Measurements from ENCODE around the gene LZTS2.

LZTS2 gene

GRCh38 chr10:101014966-101015581, 15.5 kb downstream of the LZTS2 start:
- DNase-seq (ENCODE audit: low read depth) = no peak

GRCh38 chr10:101015582-101015973, 16.0 kb downstream of the LZTS2 start:
- DNase-seq (ENCODE audit: low read depth) = no peak

- DNase-seq (ENCODE audit: low read depth) = no peak
Measured at GRCh38 chr10:101016814-101017213, 17.2 kb downstream of the LZTS2 start.

DNA sequence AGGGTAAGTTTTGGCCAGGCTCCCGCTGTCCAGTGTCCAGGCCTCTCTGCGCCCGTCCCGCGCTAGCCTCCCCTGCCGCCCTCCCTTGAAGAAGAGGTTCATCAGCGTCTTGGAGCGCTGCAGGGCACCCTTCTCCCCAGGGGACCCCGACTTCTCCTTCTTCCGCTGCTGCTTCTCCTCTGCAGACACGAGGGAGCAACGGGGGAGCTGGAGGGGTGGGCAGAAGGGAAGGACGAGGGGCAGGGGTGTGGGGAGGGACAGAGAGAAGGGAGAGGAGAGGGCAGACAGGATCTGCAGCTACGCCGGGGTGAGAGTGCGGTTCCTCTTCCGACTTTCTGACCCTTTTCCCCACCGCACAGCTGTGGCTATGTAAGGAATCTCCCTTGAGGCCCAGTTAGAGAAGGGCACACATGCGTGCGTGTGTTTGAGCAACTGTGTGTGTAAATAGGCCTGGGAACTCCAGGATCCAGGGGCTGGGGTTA, 18.6 kb downstream of the LZTS2 start:
- DNase-seq (ENCODE audit: low read depth) = no peak

DNA sequence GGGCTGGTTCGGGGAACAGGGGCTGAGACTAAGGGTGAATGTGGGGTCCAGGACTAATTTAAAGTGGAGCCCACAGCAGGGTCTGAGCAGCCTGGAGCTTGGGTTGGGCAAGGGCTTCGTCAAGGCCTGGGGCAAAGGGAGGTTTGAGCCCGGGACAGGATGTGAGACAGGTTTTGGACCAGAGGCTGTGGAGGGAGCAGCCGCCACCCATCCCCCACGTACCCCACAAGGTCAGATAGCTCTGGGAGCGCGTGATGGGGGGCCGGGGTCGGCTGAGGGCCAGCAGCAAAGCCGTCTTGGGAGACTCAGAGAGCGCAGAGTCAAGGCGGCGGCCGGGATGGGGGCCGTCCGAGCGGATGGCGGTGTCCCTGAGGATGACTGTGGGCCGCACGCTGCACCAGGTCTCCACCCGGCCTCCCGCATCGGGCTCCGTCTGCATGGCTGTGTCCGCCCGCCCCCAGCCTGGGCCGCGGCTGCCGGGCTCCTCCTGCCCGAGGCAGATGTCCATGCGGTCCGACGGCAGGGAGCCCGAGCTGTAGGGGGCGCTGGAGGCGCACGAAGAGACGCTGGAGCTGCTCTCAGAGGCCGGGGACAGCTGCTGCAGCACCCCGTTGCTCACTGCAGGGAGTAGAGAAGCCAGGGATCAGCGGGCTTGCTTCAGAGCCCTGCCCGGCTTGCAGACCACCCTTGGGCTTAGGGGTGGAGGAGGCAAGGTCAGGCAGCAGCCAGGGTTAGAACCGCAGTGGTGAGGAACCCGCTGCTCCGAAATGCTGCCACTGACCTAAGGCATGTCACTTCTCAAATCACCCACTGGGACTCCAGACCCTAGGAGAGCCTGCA, 19.2 kb downstream of the LZTS2 start:
- peak; percentile 30 for DNase-seq (ENCODE audit: low read depth)

GRCh38 chr10:101019440-101019703, 19.8 kb downstream of the LZTS2 start:
- DNase-seq (ENCODE audit: low read depth) = no peak

- DNase-seq (ENCODE audit: low read depth) = no peak
Measured at GRCh38 chr10:101020427-101021075, 20.9 kb downstream of the LZTS2 start.

- no peak for DNase-seq (ENCODE audit: low read depth)
Measured at GRCh38 chr10:101021239-101021638, 21.6 kb downstream of the LZTS2 start.

- no peak for DNase-seq (ENCODE audit: low read depth)
Measured at GRCh38 chr10:101021692-101022251, 22.2 kb downstream of the LZTS2 start.

DNA sequence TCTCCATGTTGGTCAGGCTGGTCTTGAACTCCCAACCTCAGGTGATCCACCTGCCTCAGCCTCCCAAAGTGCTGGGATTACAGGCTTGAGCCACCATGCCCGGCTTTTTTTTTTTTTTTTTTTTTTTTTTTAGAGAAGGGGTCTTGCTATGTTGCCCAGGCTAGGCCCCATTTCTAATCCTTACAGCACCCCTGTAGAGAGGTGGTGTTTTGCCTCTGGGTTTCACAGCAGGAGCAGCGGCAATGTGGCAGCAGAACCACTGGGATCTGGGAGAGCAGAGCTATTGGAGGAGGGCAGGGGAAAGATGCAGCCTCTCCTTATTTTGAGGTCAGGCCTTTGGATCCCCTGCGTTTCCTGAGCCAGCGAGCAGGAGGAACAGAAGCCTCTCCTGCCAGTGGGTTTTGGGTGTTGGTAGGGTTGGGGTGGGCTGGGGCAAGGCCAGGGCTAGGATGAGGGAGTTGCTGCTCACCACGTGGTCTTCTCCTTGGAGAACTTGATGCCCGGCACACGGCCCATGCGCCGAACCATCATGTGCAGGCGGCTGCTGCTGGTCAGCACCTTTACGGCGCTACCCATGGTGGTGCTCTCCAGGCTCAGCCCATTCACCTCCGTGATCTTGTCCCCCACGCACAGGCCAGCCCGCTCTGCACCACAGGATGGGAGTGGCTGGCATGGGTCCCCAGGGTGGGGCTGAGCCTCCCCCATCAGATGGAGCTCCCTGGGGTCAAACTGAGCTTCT, 23.5 kb downstream of the LZTS2 start:
- no peak for DNase-seq (ENCODE audit: low read depth)

DNA sequence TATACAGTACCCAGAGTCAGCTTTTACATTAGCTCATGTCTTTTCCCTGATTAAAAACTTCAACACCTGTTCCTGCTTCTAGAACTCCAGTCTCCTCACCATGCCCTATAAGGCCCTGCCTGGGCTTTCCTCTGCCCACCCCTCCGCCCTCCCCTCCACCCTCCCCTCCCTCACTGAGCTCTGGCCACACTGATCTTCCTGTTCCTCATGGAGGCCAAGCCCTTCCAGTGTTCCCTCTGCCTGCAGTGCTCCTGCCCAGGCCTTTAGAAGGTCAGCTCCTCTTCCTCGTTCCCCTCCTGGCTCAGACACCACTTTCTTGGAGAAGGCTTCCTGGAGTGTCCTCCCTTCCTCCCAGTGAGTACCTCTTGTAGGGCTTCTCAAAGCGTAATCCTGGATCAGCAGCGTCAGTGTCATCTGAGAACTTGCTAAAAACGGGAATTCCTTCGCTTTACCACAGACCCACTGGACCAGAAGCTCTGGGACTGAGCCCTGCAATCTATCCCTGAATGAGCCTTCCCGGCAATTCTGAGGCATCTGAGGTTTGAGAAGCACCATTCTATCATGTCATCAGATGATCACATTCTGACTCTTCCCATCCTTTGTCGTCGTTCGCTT, 27.6 kb downstream of the LZTS2 start:
- no peak for DNase-seq (ENCODE audit: low read depth)

DNA sequence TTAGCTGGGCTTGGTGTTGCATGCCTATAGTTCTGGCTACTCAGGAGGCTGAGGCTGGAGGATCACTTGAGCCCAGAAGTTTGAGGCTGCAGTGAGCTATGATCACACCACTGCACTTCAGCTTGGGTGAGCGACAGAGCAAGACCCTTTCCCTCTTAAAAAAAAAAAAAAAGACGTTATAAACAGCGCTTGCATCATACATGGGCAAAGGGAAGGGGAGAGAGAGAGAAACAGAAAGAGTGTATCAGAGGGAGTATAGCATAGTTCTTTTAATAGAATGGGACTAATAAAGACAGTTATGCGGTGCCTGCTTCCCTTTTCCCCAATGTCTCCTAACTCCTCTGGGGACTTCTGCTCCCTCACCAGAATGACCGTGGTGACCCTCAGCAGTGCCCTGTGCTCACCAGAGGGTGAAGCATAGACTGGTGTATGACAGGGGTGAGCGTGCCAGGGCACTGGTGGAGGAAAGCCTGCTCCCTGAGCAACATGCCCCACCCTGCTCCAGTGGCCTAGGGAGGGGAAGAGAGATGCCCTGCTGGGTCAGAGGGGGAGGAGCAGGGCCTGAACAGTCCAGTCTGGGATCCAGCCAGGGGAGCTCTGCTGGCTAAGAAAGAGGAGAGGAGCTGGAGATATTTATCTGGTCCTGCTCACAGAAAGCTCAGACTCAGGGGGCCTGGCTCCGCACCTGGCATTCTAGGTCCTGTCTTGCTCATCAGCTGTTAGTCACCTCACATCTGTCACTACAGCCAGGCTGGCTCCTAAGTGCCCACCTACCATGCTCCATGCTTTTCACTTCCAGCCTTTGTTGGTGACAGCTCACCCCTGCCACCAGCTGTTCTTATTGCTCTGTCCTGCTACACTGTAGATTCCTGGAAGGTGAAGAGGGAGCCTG, 29.1 kb downstream of the LZTS2 start:
- no peak for DNase-seq (ENCODE audit: low read depth)

DNA sequence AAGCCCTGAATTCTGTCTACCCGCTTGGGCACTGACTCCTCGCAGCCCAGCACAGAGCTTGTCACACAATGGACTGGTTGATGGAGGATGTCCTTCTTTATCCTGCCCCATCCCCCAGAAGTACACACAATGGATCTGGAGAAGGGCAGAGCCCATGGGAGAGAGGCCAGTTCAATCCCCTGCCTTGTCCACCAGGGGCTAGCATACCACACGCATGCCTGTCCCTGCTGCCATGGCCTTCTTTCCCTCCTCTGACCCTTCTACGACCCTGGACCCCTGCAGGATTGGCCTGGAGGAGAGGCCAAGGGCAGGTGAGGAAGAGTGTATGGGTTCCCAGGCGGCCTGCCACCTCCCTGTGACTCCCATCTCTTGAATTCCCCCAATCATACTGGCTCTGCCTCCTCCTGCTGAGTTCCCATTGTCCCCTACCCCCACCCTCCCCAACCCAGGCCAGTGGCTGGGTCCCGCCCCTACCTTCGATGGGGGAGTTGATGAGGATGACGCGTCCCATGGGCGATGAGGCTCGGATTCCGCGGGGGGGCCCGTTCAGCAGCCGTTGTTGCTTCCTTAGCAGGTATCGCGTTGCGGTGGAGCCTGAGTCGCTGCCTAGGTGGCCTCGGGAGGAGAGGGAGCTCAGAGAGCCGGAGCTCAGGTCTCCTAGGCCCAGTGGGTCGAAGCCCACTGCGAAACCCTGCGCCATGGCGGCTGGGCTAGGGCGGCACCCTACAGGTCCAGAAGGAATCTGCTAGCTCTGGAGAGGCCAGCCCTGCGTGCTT, 30.1 kb downstream of the LZTS2 start:
- DNase-seq (ENCODE audit: low read depth) = no peak

DNA sequence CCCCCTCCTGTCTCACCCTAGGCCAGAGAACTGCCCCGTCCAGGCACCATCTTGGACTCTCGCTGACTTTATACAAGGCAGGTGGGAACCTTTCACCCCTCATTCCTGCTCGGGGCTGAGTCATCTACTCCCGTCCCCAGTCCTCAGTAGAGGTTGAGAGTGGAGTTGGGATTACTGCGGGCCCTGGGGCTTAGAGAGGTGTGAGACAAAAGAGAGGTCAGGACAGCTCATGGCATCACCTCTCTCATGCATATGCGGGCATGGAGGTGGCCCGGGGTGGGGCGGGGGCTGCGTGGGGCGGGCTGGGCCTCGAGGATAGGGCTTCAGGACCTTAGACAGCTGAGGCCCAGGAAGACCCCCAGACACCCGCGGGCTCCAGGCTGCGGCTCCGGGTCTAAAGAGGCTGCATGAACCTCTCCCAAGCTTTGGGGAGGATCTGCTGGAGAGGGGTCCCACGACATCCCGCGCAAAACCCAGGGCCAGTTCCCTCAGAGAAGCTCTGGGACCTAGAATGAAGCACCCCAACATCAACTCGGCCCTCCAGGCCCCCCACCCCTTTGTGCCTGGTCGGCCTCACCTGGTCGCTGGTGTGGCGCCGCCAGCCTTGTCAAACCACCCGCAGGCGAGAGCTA, 31.0 kb downstream of the LZTS2 start:
- no peak for DNase-seq (ENCODE audit: low read depth)

GRCh38 chr10:101031128-101031795, 31.7 kb downstream of the LZTS2 start, which contains the start of the genes PDZD7 and SFXN3:
TSS of gene PDZD7 (minus strand) at chr10:101031129. CDS start at chr10:101030219, 910 bp downstream.
TSS of gene SFXN3 (plus strand) at chr10:101031234. CDS start at chr10:101034695, 3,461 bp downstream.
- peak; percentile 93 for DNase-seq (ENCODE audit: low read depth)

DNA sequence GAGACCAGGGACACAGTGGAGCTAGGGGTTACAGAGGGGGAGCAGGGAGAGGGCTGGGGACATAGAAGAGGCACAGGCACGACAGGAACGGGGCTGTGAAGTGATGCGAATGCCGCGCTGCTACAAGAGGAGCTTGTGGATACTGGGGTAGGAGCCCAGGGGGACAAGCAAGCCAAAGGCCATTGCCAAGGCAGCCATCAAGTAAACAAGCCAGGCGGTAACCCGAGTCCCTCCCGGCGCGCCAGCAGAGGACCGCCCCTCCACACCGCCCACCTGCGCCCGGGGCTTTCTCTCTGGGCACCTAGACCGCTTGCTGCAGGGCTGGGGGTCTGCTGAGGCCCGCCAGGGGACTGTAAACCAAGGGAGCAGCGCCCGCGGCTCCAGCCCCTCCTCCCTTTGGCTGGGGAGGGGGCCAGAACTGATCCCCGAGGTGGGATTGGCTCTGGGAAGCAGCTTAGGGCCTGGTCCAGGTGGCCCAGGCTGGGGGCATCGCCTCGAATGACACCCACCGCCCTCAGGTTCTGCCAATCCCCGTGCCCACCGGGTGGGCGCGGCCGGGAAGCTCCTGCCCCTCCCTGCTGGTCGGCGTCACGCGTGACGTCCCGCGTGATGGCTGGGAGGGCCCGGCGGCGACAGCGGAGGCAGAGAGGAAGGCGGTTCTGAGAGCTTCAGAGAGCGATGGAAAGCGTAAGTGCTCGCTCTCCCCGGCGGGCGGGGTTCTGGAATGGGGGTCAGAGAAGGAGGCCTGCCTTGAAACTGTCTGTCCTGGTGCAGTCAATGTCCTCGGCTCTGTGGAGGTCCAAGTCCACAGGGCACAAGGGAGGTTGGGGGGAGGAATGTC, 32.4 kb downstream of the LZTS2 start:
- DNase-seq (ENCODE audit: low read depth) = peak; percentile 80

DNA sequence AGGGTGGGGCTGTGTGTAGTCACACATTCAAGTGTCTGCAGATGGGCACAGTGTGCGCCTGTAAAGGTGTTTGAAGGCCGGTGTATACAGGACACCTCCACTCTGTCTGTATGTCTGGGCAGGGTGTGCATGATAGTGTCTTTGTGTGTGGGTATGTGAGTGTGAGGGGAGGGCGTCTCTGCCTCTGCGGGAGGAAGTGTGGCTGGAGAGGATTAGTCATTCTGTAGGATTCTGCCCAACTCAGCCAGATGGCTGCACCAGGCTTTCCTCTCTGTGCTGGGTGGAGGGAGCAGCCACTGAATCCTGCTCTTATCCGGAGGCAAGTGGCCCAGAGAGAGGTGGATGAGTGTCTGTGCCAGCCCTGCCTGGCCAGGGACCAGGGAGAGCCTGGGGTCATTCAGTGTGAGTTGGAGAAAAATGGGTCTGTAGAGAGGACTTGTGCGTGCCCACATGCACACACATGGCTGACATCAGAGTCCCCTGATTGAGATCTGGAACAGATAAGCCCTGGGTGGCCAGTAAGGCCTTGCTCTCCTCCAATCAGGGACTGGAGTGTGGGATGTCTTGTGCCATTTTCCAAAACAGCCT, 33.1 kb downstream of the LZTS2 start:
- DNase-seq (ENCODE audit: low read depth) = peak; percentile 51

All from T-helper 22 cell (primary cell).